Muscle layer of colon (tissue), 2 donors: ENCODE measurements around the gene SLC23A2.
"Not testable (repeated sequence)": the region's sequence is repeated elsewhere in the genome, so short reads cannot be mapped to it uniquely, and the experiment has no call there.

Experiments used
- H3K27ac ChIP-seq: one replicate; pipeline ENCODE4 v1.7.0; 2013; ENCODE audit warnings: low read depth, mild to moderate bottlenecking, low read length, moderate library complexity
- H3K27me3 ChIP-seq, 2 donors: one replicate each; pipeline ENCODE4 v1.7.0; 2013; ENCODE audit warnings: low read length in 2 of 2, mild to moderate bottlenecking in 2 of 2; ENCODE audit not compliant: insufficient read depth in 2 of 2, control insufficient read depth in 1 of 2
- H3K36me3 ChIP-seq: one replicate; pipeline ENCODE4 v1.7.0; 2013; ENCODE audit warnings: mild to moderate bottlenecking, low read length; ENCODE audit not compliant: insufficient read depth
- H3K4me1 ChIP-seq: one replicate; pipeline ENCODE4 v1.7.0; 2013; ENCODE audit warnings: mild to moderate bottlenecking, low read length; ENCODE audit not compliant: insufficient read depth
- H3K4me3 ChIP-seq, 2 donors: one replicate each; pipeline ENCODE4 v1.7.0; 2013; ENCODE audit warnings: low read length in 2 of 2, low read depth in 1 of 2, mild to moderate bottlenecking in 1 of 2, moderate library complexity in 1 of 2
- H3K9ac ChIP-seq: one replicate; pipeline ENCODE4 v1.7.0; 2013; ENCODE audit warnings: low read length
- H3K9me3 ChIP-seq: one replicate; pipeline ENCODE4 v1.7.0; 2013; ENCODE audit warnings: mild to moderate bottlenecking, low read length
- donor health status: abdominal sarcoma.
- donor health status: Adenocarcinoma of cecum.

Gene SLC23A2

GRCh38 chr20:4881006-4881730 lies 120.1 kb downstream of the SLC23A2 start:
- H3K4me1 ChIP-seq: no peaks in the 10 kb centered on the region
- H3K36me3 ChIP-seq: peaks cover 29% of the 10 kb centered on the region
- H3K9me3 ChIP-seq: no peaks in the 10 kb centered on the region

GRCh38 chr20:4880051-4880450 lies 121.3 kb downstream of the SLC23A2 start:
- Histone ChIP-seq H3K9me3 (no peaks in the 10 kb centered on the region), H3K27me3 (no peaks in the 10 kb centered on the region), H3K36me3 (peaks cover 29% of the 10 kb centered on the region), H3K4me1 (no peaks in the 10 kb centered on the region), H3K9ac (no peak overlapping the region), H3K4me3 (no peak overlapping the region), H3K27ac (no peak overlapping the region)

More at GRCh38 chr20:4881006-4881730, 120.1 kb downstream of the SLC23A2 start:
- Histone ChIP-seq H3K4me3 (no peak overlapping the region), H3K27me3 (no peaks in the 10 kb centered on the region), H3K9ac (no peak overlapping the region), H3K27ac (no peak overlapping the region)

GRCh38 chr20:4878099-4878498 lies 123.2 kb downstream of the SLC23A2 start:
- not testable (repeated sequence) for H3K27ac ChIP-seq, H3K9ac ChIP-seq, H3K4me3 ChIP-seq, H3K27me3 ChIP-seq, H3K4me1 ChIP-seq, H3K9me3 ChIP-seq
- H3K36me3 ChIP-seq: peaks cover 32% of the 10 kb centered on the region

- Histone ChIP-seq H3K27ac (no peak overlapping the region), H3K36me3 (peaks cover 36% of the 10 kb centered on the region), H3K9ac (no peak overlapping the region), H3K9me3 (no peaks in the 10 kb centered on the region), H3K27me3 (no peaks in the 10 kb centered on the region), H3K4me3 (no peak overlapping the region), H3K4me1 (no peaks in the 10 kb centered on the region)
Observed at GRCh38 chr20:4876731-4877130, 124.6 kb downstream of the SLC23A2 start.

- Histone ChIP-seq H3K4me1 (no peaks in the 10 kb centered on the region), H3K27me3 (no peaks in the 10 kb centered on the region), H3K36me3 (peaks cover 35% of the 10 kb centered on the region), H3K9me3 (no peaks in the 10 kb centered on the region), H3K9ac (no peak overlapping the region), H3K4me3 (no peak overlapping the region), H3K27ac (no peak overlapping the region)
Observed at GRCh38 chr20:4876301-4876700, 125.0 kb downstream of the SLC23A2 start.

- no peaks in the 10 kb centered on the region for H3K4me1 ChIP-seq
- H3K36me3 ChIP-seq: peaks cover 30% of the 10 kb centered on the region
- H3K9ac ChIP-seq: no peak overlapping the region
- H3K27ac ChIP-seq: no peak overlapping the region
- no peak overlapping the region for H3K4me3 ChIP-seq
- H3K27me3 ChIP-seq: no peaks in the 10 kb centered on the region
- H3K9me3 ChIP-seq: no peaks in the 10 kb centered on the region
Observed at GRCh38 chr20:4875578-4876067, 125.7 kb downstream of the SLC23A2 start.

GRCh38 chr20:4873396-4873795 lies 127.9 kb downstream of the SLC23A2 start:
- Histone ChIP-seq H3K36me3 (peaks cover 30% of the 10 kb centered on the region), H3K9me3 (no peaks in the 10 kb centered on the region)

GRCh38 chr20:4871486-4871885 lies 129.8 kb downstream of the SLC23A2 start:
- Histone ChIP-seq H3K27ac (no peak overlapping the region), H3K4me1 (no peaks in the 10 kb centered on the region), H3K27me3 (no peaks in the 10 kb centered on the region), H3K9me3 (no peaks in the 10 kb centered on the region), H3K4me3 (no peak overlapping the region), H3K9ac (no peak overlapping the region), H3K36me3 (peaks cover 40% of the 10 kb centered on the region)

More at GRCh38 chr20:4873396-4873795, 127.9 kb downstream of the SLC23A2 start:
- no peak overlapping the region for H3K27ac ChIP-seq
- no peak overlapping the region for H3K4me3 ChIP-seq
- H3K9ac ChIP-seq: no peak overlapping the region
- H3K27me3 ChIP-seq: no peaks in the 10 kb centered on the region
- H3K4me1 ChIP-seq: no peaks in the 10 kb centered on the region

- Histone ChIP-seq H3K27ac (no peak overlapping the region), H3K27me3 (no peaks in the 10 kb centered on the region), H3K36me3 (peaks cover 40% of the 10 kb centered on the region), H3K9me3 (no peaks in the 10 kb centered on the region), H3K4me3 (no peak overlapping the region), H3K9ac (no peak overlapping the region), H3K4me1 (no peaks in the 10 kb centered on the region)
Observed at GRCh38 chr20:4870906-4871305, 130.4 kb downstream of the SLC23A2 start.

- no peak overlapping the region for H3K27ac ChIP-seq
- no peak overlapping the region for H3K9ac ChIP-seq
- H3K36me3 ChIP-seq: peaks cover 47% of the 10 kb centered on the region
Observed at GRCh38 chr20:4869290-4870193, 131.8 kb downstream of the SLC23A2 start.

GRCh38 chr20:4867051-4867450 lies 134.3 kb downstream of the SLC23A2 start:
- H3K36me3 ChIP-seq: peaks cover 42% of the 10 kb centered on the region
- H3K27ac ChIP-seq: no peak overlapping the region

More at GRCh38 chr20:4869290-4870193, 131.8 kb downstream of the SLC23A2 start:
- H3K27me3 ChIP-seq: no peaks in the 10 kb centered on the region
- no peaks in the 10 kb centered on the region for H3K9me3 ChIP-seq
- H3K4me1 ChIP-seq: no peaks in the 10 kb centered on the region
- H3K4me3 ChIP-seq: no peak overlapping the region

More at GRCh38 chr20:4867051-4867450, 134.3 kb downstream of the SLC23A2 start:
- Histone ChIP-seq H3K9ac (no peak overlapping the region), H3K4me1 (no peaks in the 10 kb centered on the region), H3K9me3 (no peaks in the 10 kb centered on the region), H3K27me3 (no peaks in the 10 kb centered on the region), H3K4me3 (no peak overlapping the region)
